Measurements from ENCODE around the gene FAM9C. TPM values are rescaled to one million over a fixed set of nuclear protein-coding genes. Genes with fewer than 3 reads are reported as not detected.
A peak's percentile ranks its signal among the peaks of the same experiment; 100 is the strongest.

Gene FAM9C
- total and polyA plus RNA-seq, 2 donors (not counting 1 experiment from before 2014, with no cell fraction given) = under 0.01 to 0.01 TPM

DNA sequence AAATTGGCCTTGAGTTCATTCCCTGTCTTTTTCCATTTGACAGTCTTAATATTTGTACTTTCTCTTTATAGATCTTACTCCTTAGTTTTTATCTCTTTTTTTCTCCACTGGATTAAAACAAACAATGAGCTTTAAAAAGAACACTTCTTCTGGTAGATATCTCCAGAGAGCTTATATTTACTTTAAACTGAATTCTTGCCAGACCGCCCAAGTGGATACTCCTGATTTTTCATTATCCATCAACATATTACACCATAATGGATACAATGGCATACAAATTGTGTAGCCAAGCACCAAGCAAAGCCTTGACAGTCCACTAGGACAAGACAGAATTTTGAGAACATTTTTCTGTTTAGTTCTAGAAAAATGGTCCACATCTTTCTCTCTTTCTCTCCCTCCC, 50.6 kb downstream of the FAM9C start:
- H3K9me3 ChIP-seq (ENCODE audit: control insufficient read depth, insufficient read depth, low read depth, low read length) = no peaks in the 10 kb centered on the region

DNA sequence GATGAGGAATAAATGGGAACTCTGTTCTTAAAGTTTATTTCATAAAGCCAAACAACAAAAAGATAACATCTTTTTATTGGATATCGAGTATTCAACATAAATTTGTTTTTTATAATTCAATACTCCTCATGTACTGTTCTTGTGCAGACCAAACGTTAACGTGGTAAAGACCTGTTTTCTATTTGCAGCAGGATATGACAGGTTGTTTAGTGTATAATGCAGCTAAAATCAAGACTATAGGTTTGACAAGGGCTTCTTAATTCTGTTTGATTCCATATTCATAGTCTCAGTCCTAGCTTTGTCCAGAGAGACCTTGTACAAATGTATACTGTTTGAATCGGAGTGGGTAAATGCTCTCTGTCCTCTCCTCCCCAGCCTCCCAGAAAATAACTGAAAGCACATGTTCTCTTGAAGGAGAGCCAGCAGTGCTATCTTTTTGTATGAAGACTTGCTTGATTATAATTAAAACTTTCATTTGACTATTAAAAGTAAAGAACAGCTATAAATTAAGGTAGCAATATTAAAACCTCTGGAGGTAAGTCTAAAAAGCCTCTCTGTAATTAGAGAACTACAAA, 51.8 kb downstream of the FAM9C start:
- H3K36me3 ChIP-seq (ENCODE audit: control insufficient read depth, insufficient read depth, low read length) = no peaks in the 10 kb centered on the region
- peak overlapping the region; percentile 13 for H3K4me2 ChIP-seq (ENCODE audit: extremely low read depth, insufficient read depth, low read length)
- no peak overlapping the region for H3K27ac ChIP-seq (ENCODE audit: insufficient read depth, low read length)
- DNase-seq (ENCODE audit: low read depth in 2 of 2) = no peak
- no peak overlapping the region for H2AFZ ChIP-seq (ENCODE audit: low read length)
- no peak for TF ChIP-seq EZH2 (IDR thresholded peaks at IDR 0.05; ENCODE audit: low read length, missing control alignments)
- H3K79me2 ChIP-seq (ENCODE audit: control insufficient read depth, insufficient read depth, low read length) = no peaks in the 10 kb centered on the region
- no peaks in the 10 kb centered on the region for H3K9me3 ChIP-seq (ENCODE audit: control insufficient read depth, insufficient read depth, low read depth, low read length)
- H3K27me3 ChIP-seq (ENCODE audit: control insufficient read depth, insufficient read depth, low read length) = no peaks in the 10 kb centered on the region
- H3K4me1 ChIP-seq (ENCODE audit: control insufficient read depth, extremely low read depth, insufficient read depth, low read length) = no peaks in the 10 kb centered on the region
- no peaks in the 10 kb centered on the region for H4K20me1 ChIP-seq (ENCODE audit: control insufficient read depth, extremely low read depth, insufficient read depth, low read length)
- H3K9ac ChIP-seq (ENCODE audit: insufficient read depth, low read length) = no peak overlapping the region
- no peak overlapping the region for H3K4me3 ChIP-seq (replicated peaks in 1 of 4; ENCODE audit: control extremely low read depth in 1 of 4, insufficient read depth in 1 of 4, low read depth in 3 of 4, low read length in 4 of 4)

More for the DNA sequence above, 50.6 kb downstream of the FAM9C start:
- Histone ChIP-seq H3K27me3 (ENCODE audit: control insufficient read depth, insufficient read depth, low read length) (no peaks in the 10 kb centered on the region), H3K9ac (ENCODE audit: insufficient read depth, low read length) (no peak overlapping the region), H2AFZ (ENCODE audit: low read length) (no peak overlapping the region), H3K36me3 (ENCODE audit: control insufficient read depth, insufficient read depth, low read length) (no peaks in the 10 kb centered on the region), H3K79me2 (ENCODE audit: control insufficient read depth, insufficient read depth, low read length) (no peaks in the 10 kb centered on the region), H3K4me1 (ENCODE audit: control insufficient read depth, extremely low read depth, insufficient read depth, low read length) (no peaks in the 10 kb centered on the region), H4K20me1 (ENCODE audit: control insufficient read depth, extremely low read depth, insufficient read depth, low read length) (no peaks in the 10 kb centered on the region), H3K4me2 (ENCODE audit: extremely low read depth, insufficient read depth, low read length) (no peak overlapping the region), H3K27ac (ENCODE audit: insufficient read depth, low read length) (no peak overlapping the region), H3K4me3 (replicated peaks in 1 of 4; ENCODE audit: control extremely low read depth in 1 of 4, insufficient read depth in 1 of 4, low read depth in 3 of 4, low read length in 4 of 4) (no peak overlapping the region)
- TF ChIP-seq CTCF (conservative IDR thresholded peaks at IDR 0.05 in 1 of 2, IDR thresholded peaks at IDR 0.05 in 1 of 2; ENCODE audit: low read depth in 1 of 2, low read length in 2 of 2) = no peak
- TF ChIP-seq EZH2 (IDR thresholded peaks at IDR 0.05; ENCODE audit: low read length, missing control alignments) = no peak
- peak in 1 of 2 donors; percentile 49 for DNase-seq (ENCODE audit: low read depth in 2 of 2)

DNA sequence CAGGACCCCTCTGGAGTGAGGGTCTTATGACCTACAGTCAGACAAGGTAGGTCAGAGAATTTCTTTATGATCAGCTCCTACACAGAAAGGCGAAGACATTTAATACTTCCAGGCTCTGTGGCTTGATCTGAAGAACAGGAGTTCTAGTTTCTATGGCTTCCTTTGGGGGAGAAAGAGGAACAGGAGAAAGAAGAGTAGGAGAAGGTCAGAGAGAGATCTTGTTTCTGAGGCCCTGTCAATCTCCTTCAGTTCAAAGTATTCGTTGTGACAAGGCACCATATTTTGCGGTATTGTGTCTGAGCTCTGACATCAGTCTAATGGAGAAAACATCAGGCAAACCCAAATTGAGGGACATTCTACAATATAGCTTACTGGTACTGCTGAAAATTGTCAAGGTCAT, 52.8 kb downstream of the FAM9C start:
- DNase-seq (ENCODE audit: low read depth in 2 of 2) = no peak
- Histone ChIP-seq H3K9me3 (ENCODE audit: control insufficient read depth, insufficient read depth, low read depth, low read length) (no peaks in the 10 kb centered on the region), H3K36me3 (ENCODE audit: control insufficient read depth, insufficient read depth, low read length) (no peaks in the 10 kb centered on the region), H3K4me1 (ENCODE audit: control insufficient read depth, extremely low read depth, insufficient read depth, low read length) (no peaks in the 10 kb centered on the region), H3K27me3 (ENCODE audit: control insufficient read depth, insufficient read depth, low read length) (no peaks in the 10 kb centered on the region), H4K20me1 (ENCODE audit: control insufficient read depth, extremely low read depth, insufficient read depth, low read length) (no peaks in the 10 kb centered on the region), H2AFZ (ENCODE audit: low read length) (no peak overlapping the region), H3K4me2 (ENCODE audit: extremely low read depth, insufficient read depth, low read length) (no peak overlapping the region), H3K79me2 (ENCODE audit: control insufficient read depth, insufficient read depth, low read length) (no peaks in the 10 kb centered on the region), H3K4me3 (replicated peaks in 1 of 4; ENCODE audit: control extremely low read depth in 1 of 4, insufficient read depth in 1 of 4, low read depth in 3 of 4, low read length in 4 of 4) (no peak overlapping the region), H3K9ac (ENCODE audit: insufficient read depth, low read length) (no peak overlapping the region), H3K27ac (ENCODE audit: insufficient read depth, low read length) (no peak overlapping the region)
- no peak for TF ChIP-seq CTCF (conservative IDR thresholded peaks at IDR 0.05 in 1 of 2, IDR thresholded peaks at IDR 0.05 in 1 of 2; ENCODE audit: low read depth in 1 of 2, low read length in 2 of 2)
- no peak for TF ChIP-seq EZH2 (IDR thresholded peaks at IDR 0.05; ENCODE audit: low read length, missing control alignments)

Measured in fibroblast of lung (primary cell).